Lung (tissue), 12 donors: ENCODE measurements around the gene LAMA3. TPM values are rescaled to one million over a fixed set of nuclear protein-coding genes. Genes with fewer than 3 reads are reported as not detected.

Experiments
- ATAC-seq: fragments of 200-7000 bp; cut with Tn5 transposase; one replicate; pipeline ENCODE4 v1.9.1; 2020; ENCODE audit warnings: moderate number of reproducible peaks; ENCODE audit not compliant: insufficient read depth, low FRiP score
- DNase-seq, 3 donors: peaks; one replicate each; pipeline ENCODE4 v3.0.0-alpha.2; 2013 to 2017
- H3K27ac ChIP-seq, 2 donors: one replicate each; pipeline ENCODE4 v1.5.1; 2013; ENCODE audit warnings: mild to moderate bottlenecking in 2 of 2, moderate library complexity in 2 of 2, control low read depth in 1 of 2, inconsistent platforms in 1 of 2, low read depth in 1 of 2, low read length in 1 of 2
- H3K27me3 ChIP-seq, 3 donors: one replicate each; pipeline ENCODE4 v1.5.1; 2013; ENCODE audit warnings: low read length in 2 of 3; ENCODE audit not compliant: control insufficient read depth in 3 of 3, insufficient read depth in 3 of 3
- H3K36me3 ChIP-seq, 4 donors: one replicate each; pipeline ENCODE4 v1.5.1; 2013; ENCODE audit warnings: low read length in 4 of 4, mild to moderate bottlenecking in 1 of 4, moderate library complexity in 1 of 4; ENCODE audit not compliant: control insufficient read depth in 4 of 4, insufficient read depth in 4 of 4
- H3K4me1 ChIP-seq, 5 donors: one replicate each; pipeline ENCODE4 v1.5.1; 2013; ENCODE audit warnings: low read length in 5 of 5, mild to moderate bottlenecking in 2 of 5, moderate library complexity in 1 of 5; ENCODE audit not compliant: control insufficient read depth in 5 of 5, insufficient read depth in 5 of 5
- H3K4me3 ChIP-seq: one replicate; pipeline ENCODE4 v1.5.1; 2013; ENCODE audit warnings: mild to moderate bottlenecking, control low read depth, moderate library complexity
- H3K9ac ChIP-seq, 2 donors: one replicate each; pipeline ENCODE4 v1.5.1; 2013; ENCODE audit warnings: low read length in 2 of 2, control low read depth in 1 of 2; ENCODE audit not compliant: insufficient read depth in 1 of 2
- H3K9me3 ChIP-seq, 4 donors: one replicate each; pipeline ENCODE4 v1.5.1; 2013; ENCODE audit warnings: low read length in 3 of 4, mild to moderate bottlenecking in 1 of 4, moderate library complexity in 1 of 4; ENCODE audit not compliant: control insufficient read depth in 4 of 4, insufficient read depth in 3 of 4
- CTCF ChIP-seq: IDR thresholded peaks from 2 replicates; pipeline ENCODE4 v1.5.1; 2012; ENCODE audit warnings: mild to moderate bottlenecking; ENCODE audit errors: control extremely low read depth, extremely low read depth
- WGBS, 2 donors: extraction: QIAGEN DNeasy Blood & Tissue Kit; methylation state at CpG; one replicate each; pipeline ENCODE4 v1.1.7; 2013; 5-methylcytosine and 5-hydroxymethylcytosine counted together
- polyA plus RNA-seq, 2 donors: library from polyadenylated mRNA; stranded (reverse); fragments of 200-250 nt; gene quantifications; one replicate each; pipeline ENCODE4 v1.2.1, GENCODE V29; 2013
- total RNA-seq, 2 donors: library from RNA; depleted of rRNA in 1 of 2; stranded (reverse); fragments of >200 nt in 1 of 2; gene quantifications; one replicate each; pipeline ENCODE4 v1.2.1, GENCODE V29; 2014 to 2021
- donor health status: control.
- donor health status: control.
- donor health status: Bipolar disorder and iron deficiency.
- donor health status: healthy.
- donor health status: DM: yes; HTN: yes; CAD: no.

Gene LAMA3
- total and polyA plus RNA-seq, 4 donors = 14.1 to 110 (median 51.9) TPM

DNA sequence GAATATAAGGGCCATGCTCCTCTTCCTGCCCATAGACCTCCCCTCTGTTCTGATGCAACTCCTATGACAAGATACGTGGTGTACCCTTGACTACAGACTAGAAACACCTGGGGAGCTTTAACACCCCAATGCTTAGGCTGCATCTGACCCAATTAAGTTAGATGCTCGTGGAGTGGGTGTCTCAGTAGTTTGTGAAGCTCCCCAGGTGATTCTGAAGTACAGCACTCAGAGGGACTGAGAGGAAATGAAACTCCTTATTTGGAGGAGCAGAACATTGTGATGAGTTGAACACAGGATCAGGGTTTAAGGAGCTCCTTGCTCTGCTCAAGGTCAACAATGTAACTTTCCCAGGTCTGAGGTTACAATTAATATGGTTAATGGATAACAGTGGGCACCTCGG is 245.0 kb downstream of the LAMA3 start:
- no peak for DNase-seq

GRCh38 chr18:23934863-23935262 is 245.6 kb downstream of the LAMA3 start:
- peaks cover 0 to 2% (median 0%) of the 10 kb centered on the region in 5 donors for H3K4me1 ChIP-seq
- no peak overlapping the region for H3K9ac ChIP-seq
- H3K27me3 ChIP-seq = no peaks in the 10 kb centered on the region
- H3K9me3 ChIP-seq = no peaks in the 10 kb centered on the region
- TF ChIP-seq CTCF = no peak
- H3K36me3 ChIP-seq = peaks cover 0 to 6% (median 0%) of the 10 kb centered on the region in 4 donors
- DNase-seq (no peak), ATAC-seq (no peak)
- no peak overlapping the region for H3K4me3 ChIP-seq
- H3K27ac ChIP-seq = no peak overlapping the region

More for the DNA sequence above, 245.0 kb downstream of the LAMA3 start:
- Histone ChIP-seq H3K27me3 (no peaks in the 10 kb centered on the region), H3K4me1 (peaks cover 0 to 2% (median 0%) of the 10 kb centered on the region in 5 donors), H3K4me3 (no peak overlapping the region), H3K9me3 (no peaks in the 10 kb centered on the region), H3K36me3 (peaks cover 0 to 6% (median 0%) of the 10 kb centered on the region in 4 donors), H3K27ac (no peak overlapping the region), H3K9ac (no peak overlapping the region)
- WGBS, 2 donors = 84 to 87% methylated on average over 3 of the region's 3 CpGs
- no peak for TF ChIP-seq CTCF
- no peak for ATAC-seq

GRCh38 chr18:23935804-23936203 is 246.6 kb downstream of the LAMA3 start:
- Histone ChIP-seq H3K4me3 (no peak overlapping the region), H3K27me3 (no peaks in the 10 kb centered on the region), H3K9ac (no peak overlapping the region), H3K27ac (no peak overlapping the region), H3K36me3 (peaks cover 0 to 6% (median 0%) of the 10 kb centered on the region in 4 donors), H3K4me1 (peaks cover 0 to 2% (median 0%) of the 10 kb centered on the region in 5 donors), H3K9me3 (no peaks in the 10 kb centered on the region)
- 71 to 72% methylated on average over 2 of the region's 2 CpGs for WGBS, 2 donors
- DNase-seq = no peak
- no peak for TF ChIP-seq CTCF
- ATAC-seq = no peak

DNA sequence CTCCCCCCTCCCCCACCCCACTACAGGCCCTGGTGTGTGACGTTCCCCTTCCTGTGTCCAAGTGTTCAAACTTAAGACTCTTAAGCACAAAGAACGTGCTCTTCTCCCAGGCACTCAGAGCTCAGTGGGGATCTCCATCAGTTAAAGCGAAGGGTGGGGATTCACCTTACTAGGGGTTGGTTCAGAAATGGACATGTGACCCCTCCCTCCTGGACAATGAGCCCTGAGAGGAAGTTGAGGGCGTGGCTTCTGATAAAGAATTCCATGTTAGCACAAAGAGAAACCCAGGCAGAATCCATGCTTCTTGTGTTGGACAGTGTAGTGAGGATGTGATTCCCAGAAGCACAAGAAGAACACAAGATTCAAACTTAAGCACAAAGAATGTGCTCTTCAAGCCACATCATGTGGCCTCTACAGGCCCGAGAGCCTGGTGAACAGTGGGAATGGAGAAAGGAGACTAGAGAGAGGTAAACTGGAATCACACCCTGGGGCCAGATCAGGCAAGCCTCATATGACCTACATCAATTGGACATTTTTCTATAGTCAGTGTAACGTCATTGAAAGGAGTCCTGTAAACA is 247.2 kb downstream of the LAMA3 start:
- no peak for ATAC-seq
- DNase-seq = no peak
- Histone ChIP-seq H3K4me1 (peaks cover 0 to 2% (median 0%) of the 10 kb centered on the region in 5 donors), H3K27ac (no peak overlapping the region), H3K36me3 (peaks cover 0 to 6% (median 0%) of the 10 kb centered on the region in 4 donors), H3K9ac (no peak overlapping the region), H3K9me3 (no peaks in the 10 kb centered on the region), H3K27me3 (no peaks in the 10 kb centered on the region), H3K4me3 (no peak overlapping the region)
- no peak for TF ChIP-seq CTCF
- 71 to 82% methylated on average over 6 of the region's 6 CpGs for WGBS, 2 donors
